DOHH2 (cell line): ENCODE measurements around the gene PHYKPL.

Experiments
- H3F3A ChIP-seq: fragments of 200-600 bp; sonication (generic), shearing (Covaris generic); 2 replicates; pipeline ENCODE4 v1.6.0; 2016; ENCODE audit warnings: antibody characterized with exemption, mild to moderate bottlenecking; ENCODE audit not compliant: control insufficient read depth, insufficient read depth
- H3K27ac ChIP-seq: fragments of 200-600 bp; sonication (generic); 2 replicates; pipeline ENCODE4 v1.5.1; 2014; ENCODE audit warnings: low read depth, mild to moderate bottlenecking, low read length, moderate library complexity
- H3K27me3 ChIP-seq: fragments of 200-600 bp; sonication (generic); 2 replicates; pipeline ENCODE4 v1.6.1; 2014; ENCODE audit warnings: mild to moderate bottlenecking, low read length, mixed read lengths; ENCODE audit not compliant: control insufficient read depth
- H3K36me3 ChIP-seq: fragments of 200-600 bp; sonication (generic); 2 replicates; pipeline ENCODE4 v1.6.1; 2014; ENCODE audit warnings: mild to moderate bottlenecking, low read length, moderate library complexity, mixed read lengths; ENCODE audit not compliant: control insufficient read depth
- H3K4me1 ChIP-seq: fragments of 200-600 bp; sonication (generic); 2 replicates; pipeline ENCODE4 v1.6.1; 2014; ENCODE audit warnings: mild to moderate bottlenecking, low read length, mixed read lengths; ENCODE audit not compliant: control insufficient read depth
- H3K4me2 ChIP-seq: fragments of 200-600 bp; sonication (generic); 2 replicates; pipeline ENCODE4 v1.6.0; 2014; ENCODE audit warnings: mild to moderate bottlenecking, low read length, moderate library complexity
- H3K4me3 ChIP-seq: fragments of 200-600 bp; sonication (generic); 2 replicates; pipeline ENCODE4 v1.5.1; 2014; ENCODE audit warnings: mild to moderate bottlenecking, low read length, mixed read lengths
- H3K79me2 ChIP-seq: fragments of 200-600 bp; sonication (generic); 2 replicates; pipeline ENCODE4 v1.6.1; 2014; ENCODE audit warnings: mild to moderate bottlenecking, low read length, mixed read lengths; ENCODE audit not compliant: control insufficient read depth
- H3K9me2 ChIP-seq: fragments of 200-600 bp; sonication (generic); replicated peaks from 2 replicates; pipeline ENCODE4 v1.6.1; 2014; ENCODE audit warnings: mild to moderate bottlenecking, low read length, mixed read lengths; ENCODE audit not compliant: control insufficient read depth
- H3K9me3 ChIP-seq: fragments of 200-600 bp; sonication (generic); 2 replicates; pipeline ENCODE4 v1.6.1; 2014; ENCODE audit warnings: antibody characterized with exemption, low read length, mixed read lengths; ENCODE audit not compliant: control insufficient read depth, insufficient read depth
- H4K20me1 ChIP-seq: fragments of 200-600 bp; sonication (generic); 2 replicates; pipeline ENCODE4 v1.6.0; 2014; ENCODE audit warnings: low read depth, mild to moderate bottlenecking, antibody characterized with exemption, low read length, moderate library complexity; ENCODE audit not compliant: control insufficient read depth, insufficient read depth
- EZH2phosphoT487 ChIP-seq: fragments of 200-600 bp; sonication (generic); IDR thresholded peaks from 2 replicates; pipeline ENCODE4 v1.6.1; 2017; ENCODE audit warnings: borderline replicate concordance, mild to moderate bottlenecking, antibody characterized with exemption, low read length, moderate library complexity, mixed read lengths
- TF ChIP-seq, protein P1 (sequence below): fragments of 200-600 bp; sonication (generic); IDR thresholded peaks from one replicate; pipeline ENCODE4 v1.5.1; 2014; ENCODE audit warnings: antibody characterized with exemption, mild to moderate bottlenecking, low read depth, low read length; ENCODE audit not compliant: poor library complexity, severe bottlenecking

The PHYKPL gene

DNA sequence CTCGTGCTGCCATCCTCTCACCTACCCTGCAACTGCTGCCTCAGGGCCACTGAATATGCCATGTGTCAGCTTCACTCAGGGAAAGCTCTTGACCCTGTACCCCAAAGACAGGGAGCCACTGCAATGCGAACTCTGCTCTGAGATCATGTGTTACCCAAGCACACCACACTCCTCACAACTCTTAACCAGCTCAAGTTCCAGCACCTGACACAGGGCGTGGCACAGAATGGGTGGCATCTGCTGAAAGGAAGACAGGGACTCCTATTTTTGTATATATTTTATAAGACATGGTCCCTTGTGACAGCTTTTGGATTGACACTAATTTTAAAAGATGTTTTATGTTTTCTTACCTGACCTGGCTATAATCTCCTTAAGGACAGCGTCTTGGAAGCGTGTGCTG is 10.7 kb downstream of the PHYKPL start:
- no peaks in the 10 kb centered on the region for H3K4me1 ChIP-seq
- peaks cover 2% of the 10 kb centered on the region; the same call in 1 of the 2 replicates for H4K20me1 ChIP-seq
- H3K36me3 ChIP-seq = peaks cover 80% of the 10 kb centered on the region

DNA sequence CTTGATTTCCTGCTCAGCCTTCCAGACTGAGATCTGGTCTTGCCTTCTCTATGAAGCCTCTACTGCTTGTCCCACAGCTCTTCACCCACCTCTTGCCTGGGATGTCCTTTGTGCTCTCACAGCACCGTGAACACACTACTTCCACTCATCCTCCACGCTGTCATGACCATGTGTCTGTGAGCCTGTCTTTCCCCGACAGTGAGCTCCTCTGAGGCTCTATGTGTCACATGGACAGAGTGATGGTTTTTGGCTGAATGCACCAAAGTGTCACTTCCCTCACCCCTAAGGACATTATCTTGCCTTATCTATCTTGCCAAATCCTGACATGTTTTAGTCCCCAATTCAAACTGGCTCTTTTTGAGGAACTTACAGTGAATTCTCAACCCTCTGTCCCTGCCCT is 11.3 kb downstream of the PHYKPL start:
- Histone ChIP-seq H3K4me3 (no peak overlapping the region), H3K4me2 (no peak overlapping the region), H3F3A (peaks cover 29% of the 10 kb centered on the region), H3K36me3 (peaks cover 80% of the 10 kb centered on the region), H4K20me1 (peaks cover 3% of the 10 kb centered on the region; the same call in 1 of the 2 replicates), H3K27ac (peak overlapping the region; percentile 8; the same call in 1 of the 2 replicates), H3K79me2 (peaks cover 7% of the 10 kb centered on the region; the same call in 1 of the 2 replicates), H3K27me3 (no peaks in the 10 kb centered on the region), H3K4me1 (peaks cover 2% of the 10 kb centered on the region; the same call in 1 of the 2 replicates), H3K9me3 (no peaks in the 10 kb centered on the region), H3K9me2 (no peaks in the 10 kb centered on the region)
- TF ChIP-seq, protein P1, sequence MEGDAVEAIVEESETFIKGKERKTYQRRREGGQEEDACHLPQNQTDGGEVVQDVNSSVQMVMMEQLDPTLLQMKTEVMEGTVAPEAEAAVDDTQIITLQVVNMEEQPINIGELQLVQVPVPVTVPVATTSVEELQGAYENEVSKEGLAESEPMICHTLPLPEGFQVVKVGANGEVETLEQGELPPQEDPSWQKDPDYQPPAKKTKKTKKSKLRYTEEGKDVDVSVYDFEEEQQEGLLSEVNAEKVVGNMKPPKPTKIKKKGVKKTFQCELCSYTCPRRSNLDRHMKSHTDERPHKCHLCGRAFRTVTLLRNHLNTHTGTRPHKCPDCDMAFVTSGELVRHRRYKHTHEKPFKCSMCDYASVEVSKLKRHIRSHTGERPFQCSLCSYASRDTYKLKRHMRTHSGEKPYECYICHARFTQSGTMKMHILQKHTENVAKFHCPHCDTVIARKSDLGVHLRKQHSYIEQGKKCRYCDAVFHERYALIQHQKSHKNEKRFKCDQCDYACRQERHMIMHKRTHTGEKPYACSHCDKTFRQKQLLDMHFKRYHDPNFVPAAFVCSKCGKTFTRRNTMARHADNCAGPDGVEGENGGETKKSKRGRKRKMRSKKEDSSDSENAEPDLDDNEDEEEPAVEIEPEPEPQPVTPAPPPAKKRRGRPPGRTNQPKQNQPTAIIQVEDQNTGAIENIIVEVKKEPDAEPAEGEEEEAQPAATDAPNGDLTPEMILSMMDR = no peak
- TF ChIP-seq EZH2phosphoT487 = no peak

More for the DNA sequence above, 10.7 kb downstream of the PHYKPL start:
- Histone ChIP-seq H3K9me3 (no peaks in the 10 kb centered on the region), H3K27me3 (no peaks in the 10 kb centered on the region), H3K27ac (peak overlapping the region; percentile 8; the same call in 1 of the 2 replicates), H3K4me3 (no peak overlapping the region), H3K79me2 (peaks cover 8% of the 10 kb centered on the region), H3K4me2 (no peak overlapping the region), H3F3A (peaks cover 25% of the 10 kb centered on the region), H3K9me2 (no peaks in the 10 kb centered on the region)
- TF ChIP-seq EZH2phosphoT487 = no peak
- TF ChIP-seq, protein P1 = no peak

DNA sequence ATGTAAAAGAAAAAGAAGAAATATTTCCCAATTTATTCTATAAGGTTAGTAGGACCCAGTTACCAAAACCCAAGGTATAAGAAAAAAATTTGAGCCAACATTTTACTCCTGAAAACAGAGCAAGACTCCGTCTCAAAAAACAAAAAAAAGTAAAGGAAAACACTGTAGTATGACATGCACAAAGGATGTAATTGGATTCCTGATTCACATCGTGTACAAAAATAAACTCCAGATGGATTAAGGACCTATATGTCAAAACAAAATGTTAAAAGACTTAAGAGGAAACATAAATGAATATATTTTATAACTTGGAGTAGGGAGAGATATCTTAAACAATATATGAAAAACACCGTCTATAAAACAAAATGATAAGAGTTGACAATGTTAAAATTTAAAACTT is 13.8 kb downstream of the PHYKPL start:
- Histone ChIP-seq H3K79me2 (peaks cover 2% of the 10 kb centered on the region; the same call in 1 of the 2 replicates), H4K20me1 (peaks cover 9% of the 10 kb centered on the region; the same call in 1 of the 2 replicates), H3K4me3 (no peak overlapping the region), H3K9me3 (no peaks in the 10 kb centered on the region), H3K36me3 (peaks cover 81% of the 10 kb centered on the region), H3K4me2 (no peak overlapping the region), H3K4me1 (peaks cover 6% of the 10 kb centered on the region), H3K27me3 (no peaks in the 10 kb centered on the region), H3F3A (peaks cover 49% of the 10 kb centered on the region), H3K27ac (no peak overlapping the region), H3K9me2 (no peaks in the 10 kb centered on the region)
- TF ChIP-seq, protein P1 = no peak
